ENCODE data around the gene HCFC1R1.

Gene HCFC1R1

GRCh38 chr16:2980227-2981176 is 43.2 kb downstream of the HCFC1R1 start, which contains the start of gene PKMYT1:
Gene PKMYT1 (minus strand): TSS chr16:2980446. CDS start chr16:2979657, 789 bp downstream.
- Histone ChIP-seq H3K4me3 (ENCODE audit: low read depth, low read length, poor library complexity, severe bottlenecking) (peak within 1 kb of the TSS; percentile 96), H3K79me2 (ENCODE audit: insufficient read depth, low read length) (peaks cover 3% of the 10 kb centered on the region; the same call in 1 of the 2 replicates), H3K27me3 (ENCODE audit: insufficient read depth, low read length) (no peaks in the 10 kb centered on the region), H3K9me3 (ENCODE audit: low read length) (no peaks in the 10 kb centered on the region), H4K20me1 (ENCODE audit: insufficient read depth, low read length) (no peaks in the 10 kb centered on the region), H3K4me2 (ENCODE audit: low read length) (peak within 1 kb of the TSS; percentile 85), H3F3A (ENCODE audit: insufficient read depth, low read length) (no peaks in the 10 kb centered on the region), H3K9me2 (ENCODE audit: low read depth, low read length) (no peaks in the 10 kb centered on the region), H3K27ac (ENCODE audit: low read depth, low read length, poor library complexity, severe bottlenecking) (peak within 1 kb of the TSS; percentile 61), H2AFZ (ENCODE audit: low read length) (no peak within 1 kb of the TSS), H3K36me3 (ENCODE audit: insufficient read depth, low read length) (peaks cover 29% of the 10 kb centered on the region), H3K9ac (ENCODE audit: low read length) (peak within 1 kb of the TSS; percentile 91), H3K4me1 (ENCODE audit: insufficient read depth, low read length, severe bottlenecking) (peaks cover 52% of the 10 kb centered on the region)
- TF ChIP-seq CTCF (IDR thresholded peaks at IDR 0.05; ENCODE audit: low read length) (no peak), EZH2 (IDR thresholded peaks at IDR 0.05; ENCODE audit: borderline replicate concordance, low read length) (no peak)

GRCh38 chr16:2979669-2980226 is 44.0 kb downstream of the HCFC1R1 start:
- peaks cover 57% of the 10 kb centered on the region for H3K4me1 ChIP-seq (ENCODE audit: insufficient read depth, low read length, severe bottlenecking)
- H3K27me3 ChIP-seq (ENCODE audit: insufficient read depth, low read length): no peaks in the 10 kb centered on the region
- peaks cover 3% of the 10 kb centered on the region; the same call in 1 of the 2 replicates for H3K79me2 ChIP-seq (ENCODE audit: insufficient read depth, low read length)
- H2AFZ ChIP-seq (ENCODE audit: low read length): no peak overlapping the region
- H4K20me1 ChIP-seq (ENCODE audit: insufficient read depth, low read length): no peaks in the 10 kb centered on the region
- no peaks in the 10 kb centered on the region for H3K9me3 ChIP-seq (ENCODE audit: low read length)
- peak overlapping the region; percentile 91 for H3K9ac ChIP-seq (ENCODE audit: low read length)
- TF ChIP-seq EZH2 (IDR thresholded peaks at IDR 0.05; ENCODE audit: borderline replicate concordance, low read length) (no peak), CTCF (IDR thresholded peaks at IDR 0.05; ENCODE audit: low read length) (no peak)
- peak overlapping the region; percentile 61 for H3K27ac ChIP-seq (ENCODE audit: low read depth, low read length, poor library complexity, severe bottlenecking)
- H3K4me3 ChIP-seq (ENCODE audit: low read depth, low read length, poor library complexity, severe bottlenecking): peak overlapping the region; percentile 96
- H3K9me2 ChIP-seq (ENCODE audit: low read depth, low read length): no peaks in the 10 kb centered on the region
- H3K36me3 ChIP-seq (ENCODE audit: insufficient read depth, low read length): peaks cover 36% of the 10 kb centered on the region
- H3K4me2 ChIP-seq (ENCODE audit: low read length): peak overlapping the region; percentile 85
- H3F3A ChIP-seq (ENCODE audit: insufficient read depth, low read length): no peaks in the 10 kb centered on the region

- H3K27ac ChIP-seq (ENCODE audit: low read depth, low read length, poor library complexity, severe bottlenecking): no peak overlapping the region
- no peak overlapping the region; the same call in 1 of the 2 replicates for H3K9ac ChIP-seq (ENCODE audit: low read length)
Measured at GRCh38 chr16:2977440-2977839, 46.3 kb downstream of the HCFC1R1 start.

More at GRCh38 chr16:2977440-2977839, 46.3 kb downstream of the HCFC1R1 start:
- no peaks in the 10 kb centered on the region for H3K9me2 ChIP-seq (ENCODE audit: low read depth, low read length)
- TF ChIP-seq CTCF (IDR thresholded peaks at IDR 0.05; ENCODE audit: low read length) (no peak), EZH2 (IDR thresholded peaks at IDR 0.05; ENCODE audit: borderline replicate concordance, low read length) (no peak)
- no peaks in the 10 kb centered on the region for H3K9me3 ChIP-seq (ENCODE audit: low read length)
- no peaks in the 10 kb centered on the region for H4K20me1 ChIP-seq (ENCODE audit: insufficient read depth, low read length)
- peaks cover 3% of the 10 kb centered on the region; the same call in 1 of the 2 replicates for H3K79me2 ChIP-seq (ENCODE audit: insufficient read depth, low read length)
- peaks cover 59% of the 10 kb centered on the region for H3K36me3 ChIP-seq (ENCODE audit: insufficient read depth, low read length)
- H2AFZ ChIP-seq (ENCODE audit: low read length): no peak overlapping the region
- H3K27me3 ChIP-seq (ENCODE audit: insufficient read depth, low read length): no peaks in the 10 kb centered on the region
- no peaks in the 10 kb centered on the region for H3F3A ChIP-seq (ENCODE audit: insufficient read depth, low read length)
- peaks cover 53% of the 10 kb centered on the region for H3K4me1 ChIP-seq (ENCODE audit: insufficient read depth, low read length, severe bottlenecking)
- H3K4me3 ChIP-seq (ENCODE audit: low read depth, low read length, poor library complexity, severe bottlenecking): no peak overlapping the region
- H3K4me2 ChIP-seq (ENCODE audit: low read length): peak overlapping the region; percentile 40

Data from OCI-LY1 (cell line).